Measurements from ENCODE around the gene CHST9. TPM values are rescaled to one million over a fixed set of nuclear protein-coding genes. Genes with fewer than 3 reads are reported as not detected.
"Not testable (repeated sequence)": the region's sequence is repeated elsewhere in the genome, so short reads cannot be mapped to it uniquely, and the experiment has no call there.

Gene CHST9
- total RNA-seq, 1 experiment from 2014 or later, result not detected

DNA sequence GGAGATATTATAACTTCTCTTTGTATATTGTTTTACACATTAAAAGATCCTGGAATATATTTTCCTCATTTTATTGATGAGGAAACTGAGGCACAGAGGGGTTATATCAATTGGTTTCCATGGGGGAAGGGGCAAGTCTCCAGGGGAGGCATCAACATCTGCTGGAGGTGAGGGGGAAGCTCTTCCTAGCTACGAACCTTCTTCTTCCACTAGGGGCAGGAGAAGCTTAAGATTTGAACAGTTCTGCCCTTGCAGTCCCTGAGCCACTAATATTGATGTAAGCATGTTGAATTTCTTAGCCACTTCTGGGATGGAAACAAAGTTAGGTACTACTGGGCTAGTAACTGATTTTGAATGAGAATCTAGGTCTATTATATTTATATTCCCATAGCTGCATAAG, 179.5 kb downstream of the CHST9 start:
- DNase-seq (ENCODE audit: low read depth), result no peak

- DNase-seq (ENCODE audit: low read depth), result peak; percentile 5
Measured at GRCh38 chr18:27004056-27004829, 180.9 kb downstream of the CHST9 start.

DNA sequence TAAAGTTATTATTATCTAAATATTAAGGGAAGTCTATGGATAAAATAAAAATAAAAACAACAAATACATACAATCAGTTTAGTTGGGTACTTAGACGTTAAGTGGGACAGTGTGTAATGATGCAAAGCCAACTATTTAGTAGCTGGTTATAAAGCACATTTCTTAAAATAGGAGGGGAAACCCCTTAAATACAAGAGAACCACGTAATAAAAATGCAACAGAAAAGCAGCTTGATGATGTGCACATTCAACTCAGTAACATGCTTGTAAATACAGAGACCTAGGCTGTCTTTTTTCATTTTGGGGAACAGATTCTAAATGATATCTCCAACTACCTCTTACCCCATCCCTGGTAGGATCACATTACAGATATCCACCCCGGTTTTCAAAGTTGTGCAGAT, 185.3 kb downstream of the CHST9 start:
- no peak for DNase-seq (ENCODE audit: low read depth)

GRCh38 chr18:26993568-26993967, 191.5 kb downstream of the CHST9 start:
- no peak for DNase-seq (ENCODE audit: low read depth)

DNA sequence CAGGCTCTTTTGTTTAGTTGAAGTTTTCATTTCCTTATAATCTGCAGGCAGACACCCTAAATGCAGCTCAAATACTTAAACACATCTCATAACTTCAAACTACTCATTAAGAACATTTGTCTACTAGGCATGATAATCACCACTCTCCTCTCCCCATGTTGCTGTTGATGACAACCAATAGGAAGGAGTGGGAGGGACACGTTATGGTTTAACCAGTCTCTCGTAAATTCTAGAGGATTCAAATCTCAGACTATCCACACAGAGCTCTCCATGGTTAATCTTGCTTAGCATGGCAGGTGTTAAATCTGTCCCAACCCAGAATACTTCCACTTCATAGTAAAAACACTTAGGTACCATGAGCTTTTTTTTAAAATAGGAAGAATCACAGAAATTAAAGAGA, 192.2 kb downstream of the CHST9 start:
- no peak for DNase-seq (ENCODE audit: low read depth)

DNA sequence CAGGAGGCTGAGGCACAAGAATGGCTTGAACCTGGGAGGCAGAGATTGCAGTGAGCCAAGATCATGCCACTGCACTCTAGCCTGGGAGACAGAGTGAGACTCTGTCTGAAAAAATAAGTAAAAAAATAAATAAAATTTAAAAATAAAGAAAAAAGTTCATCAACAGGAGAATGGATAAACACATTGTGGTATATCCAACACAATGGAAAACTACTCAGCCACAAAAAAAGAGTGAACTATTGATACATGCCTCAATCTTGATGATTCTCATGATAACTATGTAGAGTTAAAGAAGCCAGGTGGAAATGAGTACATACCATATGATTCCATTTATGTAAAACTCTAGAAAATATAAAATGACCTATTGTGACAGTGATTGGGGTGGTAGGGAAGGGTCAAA, 195.3 kb downstream of the CHST9 start:
- DNase-seq (ENCODE audit: low read depth), result no peak

DNA sequence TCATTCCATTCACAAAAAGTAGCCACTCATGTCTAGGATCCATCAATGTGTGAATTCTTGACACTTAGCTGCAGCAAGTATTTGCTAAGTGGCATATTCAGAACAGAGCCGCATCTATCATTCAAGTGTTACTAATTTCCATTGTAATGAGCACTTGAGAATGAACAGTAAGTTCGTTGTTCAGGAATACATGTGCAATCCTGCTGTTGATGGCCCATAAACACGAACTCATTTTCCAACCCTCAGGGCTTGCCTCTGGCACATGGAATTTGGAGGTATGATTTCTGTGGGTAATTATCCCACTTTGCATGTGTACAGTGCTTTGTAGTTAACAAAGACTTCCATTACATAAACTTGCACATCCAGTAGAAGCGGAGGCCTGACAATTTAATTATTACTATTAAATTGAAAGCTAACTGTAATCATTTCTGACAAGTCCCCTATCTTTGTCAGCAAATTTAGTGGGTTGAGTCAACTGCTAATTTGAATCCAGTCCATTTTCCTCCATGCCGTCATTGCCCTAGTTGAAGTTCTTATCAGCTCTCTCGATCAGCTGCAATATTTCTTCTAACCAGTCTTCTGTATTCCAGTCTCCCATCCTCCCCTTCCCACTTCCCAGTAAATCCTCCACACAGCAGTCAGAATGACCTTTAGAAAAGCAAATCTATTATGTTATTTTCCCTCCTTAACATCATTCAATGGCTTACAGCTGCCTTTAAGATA, 203.6 kb downstream of the CHST9 start:
- peak; percentile 4 for DNase-seq (ENCODE audit: low read depth)

- DNase-seq (ENCODE audit: low read depth), result no peak
Measured at GRCh38 chr18:26978812-26979341, 206.2 kb downstream of the CHST9 start.

DNA sequence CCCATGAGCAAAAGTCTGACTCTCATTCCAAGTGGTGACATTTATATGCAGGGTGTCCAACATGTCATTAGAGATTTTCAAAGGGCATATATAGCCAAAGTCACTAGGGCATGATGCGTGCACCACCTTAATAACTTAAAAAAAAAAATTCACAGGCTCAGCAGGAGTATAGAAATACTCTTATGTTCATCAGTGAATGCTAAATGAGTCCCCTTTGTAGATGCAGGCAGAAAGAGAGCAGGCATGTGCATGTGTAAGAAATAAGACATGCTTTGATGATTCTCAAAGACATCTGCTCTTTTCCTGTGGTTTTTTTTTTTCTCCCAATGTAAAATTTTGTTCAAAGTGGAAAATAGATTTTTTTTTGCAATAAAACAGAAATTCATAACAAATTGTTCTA, 207.3 kb downstream of the CHST9 start:
- DNase-seq (ENCODE audit: low read depth), result no peak

- DNase-seq (ENCODE audit: low read depth), result no peak
Measured at GRCh38 chr18:26976206-26976605, 208.9 kb downstream of the CHST9 start.

DNA sequence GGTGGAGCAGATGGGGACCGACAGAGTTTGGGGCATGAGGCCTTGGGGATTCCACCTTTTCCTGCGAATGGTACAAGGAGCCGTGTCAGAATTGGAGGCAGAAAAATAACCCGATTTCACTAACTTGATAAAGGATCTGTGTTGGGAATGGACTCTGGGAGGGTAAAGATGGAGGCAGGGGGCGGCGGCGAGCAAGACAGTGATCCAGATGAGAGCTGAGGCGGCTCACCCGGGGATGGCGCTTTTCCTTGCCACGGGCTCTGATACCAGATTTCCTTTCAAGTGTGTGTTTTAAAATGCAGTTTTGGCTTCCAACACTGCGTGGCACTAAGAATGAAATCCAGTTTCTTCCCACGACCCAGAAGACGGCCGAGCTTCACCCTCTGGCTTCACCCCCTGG, 212.6 kb downstream of the CHST9 start:
- not testable (repeated sequence) for DNase-seq (ENCODE audit: low read depth)

DNA sequence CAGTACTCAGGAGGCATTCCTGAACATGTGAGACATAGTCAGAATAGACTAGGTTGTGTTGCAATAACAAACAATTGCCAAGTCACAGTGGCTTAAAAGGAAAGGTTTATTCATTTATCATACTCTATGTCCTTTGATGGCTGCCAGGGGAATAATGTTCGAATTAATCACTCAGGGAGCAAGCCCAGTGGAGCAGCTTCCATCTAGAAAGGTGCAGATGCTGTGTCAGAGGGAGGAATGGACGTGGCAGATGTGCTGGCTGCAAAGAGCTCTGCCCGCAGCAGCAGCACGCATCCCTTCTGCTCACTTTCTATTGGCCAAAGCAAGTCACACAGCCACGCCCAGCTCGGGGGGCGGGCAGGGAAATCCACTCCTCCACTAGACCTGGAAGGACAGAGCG, 213.7 kb downstream of the CHST9 start:
- DNase-seq (ENCODE audit: low read depth), result no peak

GRCh38 chr18:26970637-26971036, 214.5 kb downstream of the CHST9 start:
- no peak for DNase-seq (ENCODE audit: low read depth)

- no peak for DNase-seq (ENCODE audit: low read depth)
Measured at GRCh38 chr18:26965206-26965605, 219.9 kb downstream of the CHST9 start.

GRCh38 chr18:26963292-26963691, 221.8 kb downstream of the CHST9 start:
- DNase-seq (ENCODE audit: low read depth), result no peak

DNA sequence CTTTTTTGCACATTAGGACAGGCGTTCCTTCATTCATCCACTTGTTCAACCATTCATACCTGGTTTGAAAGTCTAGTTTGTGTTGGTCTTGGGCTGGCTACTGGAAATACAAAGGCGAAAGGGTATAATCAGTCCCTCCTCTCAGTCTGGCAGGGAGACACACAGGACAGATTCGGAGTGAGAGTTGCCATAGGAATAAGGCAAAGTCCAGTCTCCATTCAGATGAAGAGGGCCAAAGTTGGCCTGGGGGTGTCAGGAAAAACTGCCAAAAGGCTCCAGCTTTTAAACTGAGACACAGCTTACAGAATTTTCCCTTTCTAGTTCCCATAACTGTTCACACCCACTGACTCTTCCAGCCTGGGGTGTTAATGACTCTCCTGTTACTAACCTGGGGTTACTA, 223.3 kb downstream of the CHST9 start:
- no peak for DNase-seq (ENCODE audit: low read depth)

GRCh38 chr18:26960911-26961310, 224.2 kb downstream of the CHST9 start:
- no peak for DNase-seq (ENCODE audit: low read depth)

- no peak for DNase-seq (ENCODE audit: low read depth)
Measured at GRCh38 chr18:26956863-26957262, 228.2 kb downstream of the CHST9 start.

- DNase-seq (ENCODE audit: low read depth), result no peak
Measured at GRCh38 chr18:26948703-26949102, 236.4 kb downstream of the CHST9 start.

DNA sequence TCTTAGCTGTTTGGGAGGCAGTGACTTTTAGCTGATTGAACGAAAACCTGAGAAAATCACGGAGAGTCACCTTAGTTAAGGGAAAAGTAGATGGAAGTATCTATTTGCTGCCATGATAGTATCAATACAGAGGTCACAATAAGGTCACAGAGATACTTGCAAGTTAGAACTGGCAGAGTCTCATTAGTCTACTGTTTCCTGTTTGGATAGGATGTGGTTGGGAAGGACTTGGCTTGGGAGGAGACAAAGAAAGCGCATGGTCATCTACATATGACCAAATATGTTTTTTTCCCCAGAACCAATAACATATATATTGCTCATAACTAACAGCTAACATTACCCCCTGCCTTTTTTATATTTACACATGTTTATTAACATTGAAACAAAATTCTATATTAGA, 241.2 kb downstream of the CHST9 start:
- no peak for DNase-seq (ENCODE audit: low read depth)

GRCh38 chr18:26941584-26941983, 243.5 kb downstream of the CHST9 start:
- no peak for DNase-seq (ENCODE audit: low read depth)

- no peak for DNase-seq (ENCODE audit: low read depth)
Measured at GRCh38 chr18:26940744-26941398, 244.2 kb downstream of the CHST9 start.

DNA sequence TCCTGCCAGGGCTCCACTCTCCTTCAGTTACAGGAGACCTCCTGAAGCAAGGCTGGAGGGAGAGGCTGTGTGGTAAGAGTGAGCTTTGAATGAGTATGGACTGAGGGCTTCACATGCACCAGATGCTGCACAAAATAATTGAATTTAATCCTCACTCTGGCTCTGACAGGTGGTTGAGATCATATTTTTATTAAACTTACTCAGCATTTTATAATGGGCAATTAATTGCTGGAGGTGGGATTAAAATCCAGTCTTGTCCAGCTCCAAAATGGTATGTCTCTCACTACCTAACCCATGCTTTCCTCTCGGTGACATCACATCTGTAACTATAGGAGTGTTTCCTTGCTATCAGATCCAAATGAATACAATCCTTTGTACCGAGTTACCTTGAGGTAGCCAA, 253.4 kb downstream of the CHST9 start:
- no peak for DNase-seq (ENCODE audit: low read depth)

Measured in RPMI7951 (cell line).